Uterus (tissue), 2 donors: ENCODE results near the gene DEK.

Experiments
- CTCF ChIP-seq, 4 experiments: fragments of 200-600 bp in 2 of 4; fragments of 450-650 bp in 2 of 4; sonication (generic) in 2 of 4; IDR thresholded peaks; one replicate each; pipeline ENCODE4 v1.5.1; 2016 to 2019; ENCODE audit warnings: antibody characterized with exemption in 4 of 4, mild to moderate bottlenecking in 2 of 4, moderate library complexity in 1 of 4
- POLR2A ChIP-seq, 2 donors: fragments of 450-650 bp; IDR thresholded peaks; one replicate each; pipeline ENCODE4 v1.6.1; 2016; ENCODE audit warnings: antibody characterized with exemption in 2 of 2, mild to moderate bottlenecking in 1 of 2, moderate library complexity in 1 of 2

DNA sequence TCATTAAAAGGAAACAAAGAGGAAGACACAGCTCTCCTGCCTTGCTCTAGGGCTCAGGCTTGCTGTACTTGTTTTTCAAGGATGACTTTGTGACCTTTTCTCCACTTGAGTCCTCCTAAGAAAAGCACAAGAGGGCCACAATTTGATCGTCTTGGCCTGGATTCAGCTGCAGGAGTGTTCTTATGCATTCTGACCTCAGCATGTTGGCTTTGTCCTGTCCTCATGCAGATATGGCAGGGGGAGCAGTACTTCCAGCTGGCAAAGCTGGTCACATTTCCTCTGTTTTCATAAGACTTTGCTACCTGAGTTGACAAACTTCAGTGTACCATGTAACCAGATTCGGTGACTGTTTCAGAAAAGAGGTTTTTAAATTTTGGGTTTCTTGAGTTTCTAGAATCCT is 78.3 kb downstream of the DEK start:
- TF ChIP-seq CTCF (IDR thresholded peaks at IDR 0.05) (no peak), POLR2A (IDR thresholded peaks at IDR 0.05) (no peak)
